ENCODE measurements around the gene MYLK2.

GRCh38 chr20:31770243-31770642, 48.9 kb upstream of the MYLK2 start:
- TF ChIP-seq CTCF (IDR thresholded peaks at IDR 0.05; ENCODE audit: low read depth, low read length) (no peak), EZH2phosphoT487 (IDR thresholded peaks at IDR 0.05; ENCODE audit: low read depth) (no peak)
